OCI-LY3 (cell line): Measurements from ENCODE around the gene PKP4.

Experiments used
- EZH2phosphoT487 ChIP-seq: fragments of 200-600 bp; shearing (Covaris generic); IDR thresholded peaks from 2 replicates; pipeline ENCODE4 v1.6.1; 2018; ENCODE audit warnings: antibody characterized with exemption, mixed run types, low read depth
- TF ChIP-seq, protein P1 (sequence below): fragments of 200-600, 300-600 bp; sonication (generic); IDR thresholded peaks from 2 replicates; pipeline ENCODE4 v1.5.1; 2014; ENCODE audit warnings: antibody characterized with exemption, low read length, low read depth

DNA sequence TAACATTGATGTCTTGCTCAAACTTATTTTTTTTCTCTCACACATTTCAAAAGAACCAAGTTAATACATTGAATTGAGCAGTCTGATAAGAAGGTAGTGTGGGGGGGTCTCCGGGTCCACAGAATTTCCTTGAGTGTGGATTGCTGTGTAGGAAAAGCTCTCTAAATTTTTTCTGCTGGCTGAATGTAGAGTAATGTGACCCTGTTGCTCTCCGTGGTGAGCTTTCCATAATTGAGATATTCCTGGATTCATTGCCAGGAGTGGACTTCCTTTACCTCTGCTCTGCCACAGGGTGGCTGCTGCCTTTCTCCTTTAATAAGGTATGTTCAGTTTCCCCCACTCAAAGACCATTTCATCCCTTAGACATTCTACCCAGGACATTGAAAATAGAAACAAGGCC lies 50.9 kb downstream of the PKP4 start:
- TF ChIP-seq, protein P1, sequence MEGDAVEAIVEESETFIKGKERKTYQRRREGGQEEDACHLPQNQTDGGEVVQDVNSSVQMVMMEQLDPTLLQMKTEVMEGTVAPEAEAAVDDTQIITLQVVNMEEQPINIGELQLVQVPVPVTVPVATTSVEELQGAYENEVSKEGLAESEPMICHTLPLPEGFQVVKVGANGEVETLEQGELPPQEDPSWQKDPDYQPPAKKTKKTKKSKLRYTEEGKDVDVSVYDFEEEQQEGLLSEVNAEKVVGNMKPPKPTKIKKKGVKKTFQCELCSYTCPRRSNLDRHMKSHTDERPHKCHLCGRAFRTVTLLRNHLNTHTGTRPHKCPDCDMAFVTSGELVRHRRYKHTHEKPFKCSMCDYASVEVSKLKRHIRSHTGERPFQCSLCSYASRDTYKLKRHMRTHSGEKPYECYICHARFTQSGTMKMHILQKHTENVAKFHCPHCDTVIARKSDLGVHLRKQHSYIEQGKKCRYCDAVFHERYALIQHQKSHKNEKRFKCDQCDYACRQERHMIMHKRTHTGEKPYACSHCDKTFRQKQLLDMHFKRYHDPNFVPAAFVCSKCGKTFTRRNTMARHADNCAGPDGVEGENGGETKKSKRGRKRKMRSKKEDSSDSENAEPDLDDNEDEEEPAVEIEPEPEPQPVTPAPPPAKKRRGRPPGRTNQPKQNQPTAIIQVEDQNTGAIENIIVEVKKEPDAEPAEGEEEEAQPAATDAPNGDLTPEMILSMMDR: no peak
- no peak for TF ChIP-seq EZH2phosphoT487
